ENCODE results near the gene PHACTR4.
"Not testable (repeated sequence)": the region's sequence is repeated elsewhere in the genome, so short reads cannot be mapped to it uniquely, and the experiment has no call there.

PHACTR4 gene

GRCh38 chr1:28359592-28360239, 9.8 kb upstream of the PHACTR4 start:
- Histone ChIP-seq H3K27ac (ENCODE audit: low read depth, low read length) (no peak overlapping the region), H2BK5ac (ENCODE audit: low read depth, low read length, poor library complexity) (no peak overlapping the region), H3K18ac (ENCODE audit: low read length) (no peak overlapping the region), H3K27me3 (ENCODE audit: insufficient read depth, low read length) (no peaks in the 10 kb centered on the region), H4K8ac (ENCODE audit: low read depth, low read length) (no peak overlapping the region), H3K36me3 (ENCODE audit: control insufficient read depth in 1 of 2, insufficient read depth in 2 of 2, low read length in 2 of 2) (no peaks in the 10 kb centered on the region), H2BK120ac (ENCODE audit: insufficient read depth, low read length, poor library complexity) (no peak overlapping the region), H3K9ac (ENCODE audit: low read length) (no peak overlapping the region), H3K4me2 (ENCODE audit: low read length) (no peak overlapping the region), H3K9me3 (ENCODE audit: insufficient read depth, low read depth, low read length) (no peaks in the 10 kb centered on the region), H4K12ac (ENCODE audit: low read depth, low read length) (no peak overlapping the region), H3K4ac (ENCODE audit: low read depth, low read length) (no peak overlapping the region), H3K4me3 (ENCODE audit: low read depth, low read length) (no peak overlapping the region), H2BK12ac (ENCODE audit: low read length) (no peak overlapping the region), H2AFZ (ENCODE audit: insufficient read depth, low read length, poor library complexity) (no peak overlapping the region), H2AK5ac (ENCODE audit: low read length) (no peak overlapping the region), H3K4me1 (ENCODE audit: control insufficient read depth in 1 of 2, insufficient read depth in 2 of 2, low read length in 2 of 2) (no peaks in the 10 kb centered on the region), H4K91ac (ENCODE audit: low read depth, low read length) (no peak overlapping the region), H3K23ac (ENCODE audit: low read length) (no peak overlapping the region), H3K79me1 (ENCODE audit: low read length) (no peaks in the 10 kb centered on the region), H3K14ac (ENCODE audit: low read length) (no peak overlapping the region), H3K79me2 (ENCODE audit: control insufficient read depth, insufficient read depth, low read length, poor library complexity) (no peaks in the 10 kb centered on the region)
- peak; percentile 70 to 85 for DNase-seq
- WGBS (ENCODE audit: extremely low coverage, insufficient coverage, insufficient read length): no CpG with 5 or more reads among the region's 7 CpGs

DNA sequence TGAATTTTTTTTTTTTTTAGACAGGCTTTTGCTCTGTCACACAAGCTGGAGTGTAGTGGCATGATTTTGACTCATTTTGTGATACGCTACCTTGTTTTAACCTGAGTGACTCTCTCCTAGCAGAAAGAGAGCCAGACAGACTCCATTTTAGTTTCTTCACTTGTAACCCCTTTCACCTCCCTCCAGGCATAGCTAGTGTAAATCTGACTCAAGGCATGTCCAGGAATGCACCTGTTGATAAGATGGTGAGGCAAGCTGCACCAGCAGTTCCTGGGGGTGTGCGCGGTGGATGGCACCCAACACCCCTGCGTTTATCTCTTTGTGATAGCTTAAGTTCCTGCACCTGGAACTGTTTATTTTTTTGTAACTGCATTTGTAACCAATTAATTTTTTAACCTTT, 4.7 kb upstream of the PHACTR4 start:
- H4K8ac ChIP-seq (ENCODE audit: low read depth, low read length): no peak overlapping the region
- H3K9ac ChIP-seq (ENCODE audit: low read length): no peak overlapping the region
- no peak overlapping the region for H3K23ac ChIP-seq (ENCODE audit: low read length)
- no peak overlapping the region for H3K4ac ChIP-seq (ENCODE audit: low read depth, low read length)
- no peak overlapping the region for H4K91ac ChIP-seq (ENCODE audit: low read depth, low read length)
- no peak overlapping the region for H2BK12ac ChIP-seq (ENCODE audit: low read length)
- H3K14ac ChIP-seq (ENCODE audit: low read length): no peak overlapping the region
- no peak overlapping the region for H3K4me3 ChIP-seq (ENCODE audit: low read depth, low read length)
- no peak overlapping the region for H3K18ac ChIP-seq (ENCODE audit: low read length)
- no peak overlapping the region for H2AFZ ChIP-seq (ENCODE audit: insufficient read depth, low read length, poor library complexity)
- H2BK120ac ChIP-seq (ENCODE audit: insufficient read depth, low read length, poor library complexity): no peak overlapping the region
- H3K79me2 ChIP-seq (ENCODE audit: control insufficient read depth, insufficient read depth, low read length, poor library complexity): peaks cover 5% of the 10 kb centered on the region
- H3K36me3 ChIP-seq (ENCODE audit: control insufficient read depth in 1 of 2, insufficient read depth in 2 of 2, low read length in 2 of 2): no peaks in the 10 kb centered on the region
- peak in 1 of 2 donors; percentile 24 for DNase-seq
- H2AK5ac ChIP-seq (ENCODE audit: low read length): no peak overlapping the region
- no peaks in the 10 kb centered on the region for H3K27me3 ChIP-seq (ENCODE audit: insufficient read depth, low read length)
- no peak overlapping the region for H3K4me2 ChIP-seq (ENCODE audit: low read length)
- H3K4me1 ChIP-seq (ENCODE audit: control insufficient read depth in 1 of 2, insufficient read depth in 2 of 2, low read length in 2 of 2): peaks cover 0 to 2% of the 10 kb centered on the region in 2 experiments
- peaks cover 9% of the 10 kb centered on the region for H3K79me1 ChIP-seq (ENCODE audit: low read length)
- no CpG with 5 or more reads among the region's 4 CpGs for WGBS (ENCODE audit: extremely low coverage, insufficient coverage, insufficient read length)
- H4K12ac ChIP-seq (ENCODE audit: low read depth, low read length): no peak overlapping the region
- no peaks in the 10 kb centered on the region for H3K9me3 ChIP-seq (ENCODE audit: insufficient read depth, low read depth, low read length)
- no peak overlapping the region for H3K27ac ChIP-seq (ENCODE audit: low read depth, low read length)
- no peak overlapping the region for H2BK5ac ChIP-seq (ENCODE audit: low read depth, low read length, poor library complexity)

GRCh38 chr1:28365864-28366263, 3.7 kb upstream of the PHACTR4 start:
- WGBS (ENCODE audit: extremely low coverage, insufficient coverage, insufficient read length): no CpG with 5 or more reads among the region's 7 CpGs
- Histone ChIP-seq H3K27me3 (ENCODE audit: insufficient read depth, low read length) (no peaks in the 10 kb centered on the region), H3K4me1 (ENCODE audit: control insufficient read depth in 1 of 2, insufficient read depth in 2 of 2, low read length in 2 of 2) (peaks cover 2% of the 10 kb centered on the region in 2 experiments), H4K12ac (ENCODE audit: low read depth, low read length) (no peak overlapping the region), H2BK120ac (ENCODE audit: insufficient read depth, low read length, poor library complexity) (no peak overlapping the region), H2AFZ (ENCODE audit: insufficient read depth, low read length, poor library complexity) (no peak overlapping the region), H3K27ac (ENCODE audit: low read depth, low read length) (no peak overlapping the region), H4K91ac (ENCODE audit: low read depth, low read length) (no peak overlapping the region), H3K79me2 (ENCODE audit: control insufficient read depth, insufficient read depth, low read length, poor library complexity) (peaks cover 10% of the 10 kb centered on the region), H3K79me1 (ENCODE audit: low read length) (peaks cover 14% of the 10 kb centered on the region), H2BK5ac (ENCODE audit: low read depth, low read length, poor library complexity) (no peak overlapping the region), H3K9me3 (ENCODE audit: insufficient read depth, low read depth, low read length) (no peaks in the 10 kb centered on the region), H3K4me2 (ENCODE audit: low read length) (no peak overlapping the region), H2BK12ac (ENCODE audit: low read length) (no peak overlapping the region), H2AK5ac (ENCODE audit: low read length) (no peak overlapping the region), H4K8ac (ENCODE audit: low read depth, low read length) (no peak overlapping the region), H3K23ac (ENCODE audit: low read length) (no peak overlapping the region), H3K36me3 (ENCODE audit: control insufficient read depth in 1 of 2, insufficient read depth in 2 of 2, low read length in 2 of 2) (no peaks in the 10 kb centered on the region), H3K14ac (ENCODE audit: low read length) (no peak overlapping the region), H3K4ac (ENCODE audit: low read depth, low read length) (no peak overlapping the region), H3K18ac (ENCODE audit: low read length) (no peak overlapping the region), H3K9ac (ENCODE audit: low read length) (no peak overlapping the region), H3K4me3 (ENCODE audit: low read depth, low read length) (no peak overlapping the region)
- peak in 1 of 2 donors; percentile 47 for DNase-seq

DNA sequence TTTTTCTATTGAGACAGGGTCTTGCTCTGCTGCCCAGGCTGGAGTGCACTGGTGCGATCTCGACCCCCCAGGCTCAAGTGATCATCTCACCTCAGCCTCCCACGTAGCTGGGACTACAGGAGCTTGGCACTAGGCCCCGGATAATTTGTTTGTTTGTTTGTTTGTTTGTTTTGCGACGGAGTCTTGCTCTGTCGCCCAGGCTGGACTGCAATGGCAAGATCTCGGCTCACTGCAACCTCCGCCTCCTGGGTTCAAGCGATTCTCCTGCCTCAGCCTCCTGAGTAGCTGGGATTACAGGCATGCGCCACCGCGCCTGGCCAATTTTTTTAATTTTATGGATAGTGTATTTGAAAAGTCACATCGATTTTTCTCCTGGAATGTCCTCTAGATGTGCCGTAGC, 932 bp upstream of the PHACTR4 start:
- Histone ChIP-seq H4K8ac (ENCODE audit: low read depth, low read length) (peak overlapping the region; percentile 77), H2AFZ (ENCODE audit: insufficient read depth, low read length, poor library complexity) (peak overlapping the region; percentile 83), H3K79me2 (ENCODE audit: control insufficient read depth, insufficient read depth, low read length, poor library complexity) (peaks cover 10% of the 10 kb centered on the region), H3K79me1 (ENCODE audit: low read length) (peaks cover 14% of the 10 kb centered on the region), H4K12ac (ENCODE audit: low read depth, low read length) (peak overlapping the region; percentile 91), H4K91ac (ENCODE audit: low read depth, low read length) (peak overlapping the region; percentile 5)
- not testable (repeated sequence) for H3K9ac ChIP-seq (ENCODE audit: low read length); H3K4me1 ChIP-seq (ENCODE audit: control insufficient read depth in 1 of 2, insufficient read depth in 2 of 2, low read length in 2 of 2); H3K4me2 ChIP-seq (ENCODE audit: low read length); H3K36me3 ChIP-seq (ENCODE audit: control insufficient read depth in 1 of 2, insufficient read depth in 2 of 2, low read length in 2 of 2); DNase-seq; H3K23ac ChIP-seq (ENCODE audit: low read length); H3K4me3 ChIP-seq (ENCODE audit: low read depth, low read length); H2BK5ac ChIP-seq (ENCODE audit: low read depth, low read length, poor library complexity); H3K14ac ChIP-seq (ENCODE audit: low read length); H3K4ac ChIP-seq (ENCODE audit: low read depth, low read length); H2BK120ac ChIP-seq (ENCODE audit: insufficient read depth, low read length, poor library complexity); H2AK5ac ChIP-seq (ENCODE audit: low read length); H3K18ac ChIP-seq (ENCODE audit: low read length); H2BK12ac ChIP-seq (ENCODE audit: low read length); H3K27me3 ChIP-seq (ENCODE audit: insufficient read depth, low read length); H3K27ac ChIP-seq (ENCODE audit: low read depth, low read length); H3K9me3 ChIP-seq (ENCODE audit: insufficient read depth, low read depth, low read length)
- WGBS (ENCODE audit: extremely low coverage, insufficient coverage, insufficient read length): no CpG with 5 or more reads among the region's 15 CpGs
